Measurements from ENCODE around the gene MED12. TPM values are rescaled to one million over a fixed set of nuclear protein-coding genes. Genes with fewer than 3 reads are reported as not detected.
A peak's percentile ranks its signal among the peaks of the same experiment; 100 is the strongest.

MED12 gene
- total RNA-seq, 1 experiment from 2014 or later = 35.2 TPM

DNA sequence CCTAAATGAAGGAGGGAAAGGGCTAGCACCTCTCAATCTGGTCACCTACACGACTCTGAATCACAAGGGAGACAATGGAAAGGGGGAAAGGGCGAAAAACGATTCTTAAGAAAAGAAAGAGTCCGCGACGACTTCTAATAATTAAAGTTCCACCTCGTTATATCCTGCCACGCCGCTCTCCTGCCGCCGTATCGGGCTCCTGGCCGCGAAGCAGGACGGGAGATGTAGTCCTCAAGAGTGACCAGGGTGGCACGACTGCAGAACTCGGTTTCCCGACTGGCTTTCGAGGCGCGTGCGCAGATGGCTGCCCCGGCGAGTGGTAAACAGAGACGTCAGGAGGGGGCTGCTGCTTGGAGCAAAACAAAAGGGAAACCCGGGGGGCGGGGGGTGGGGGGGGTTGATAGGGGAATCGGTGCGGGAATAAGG is 22.8 kb upstream of the MED12 start, which contains the start of gene FOXO4:
TSS of gene FOXO4 (plus strand) at position 297 of the 426 bp plus-strand sequence. CDS start 678 bp downstream, outside the sequence.
- Histone ChIP-seq H3K4me3 (ENCODE audit: low read length) (peak within 1 kb of the TSS; percentile 69), H3K9me3 (ENCODE audit: low read length) (no peaks in the 10 kb centered on the region), H3K27ac (ENCODE audit: low read length) (no peak within 1 kb of the TSS), H3K36me3 (ENCODE audit: insufficient read depth, low read length) (no peaks in the 10 kb centered on the region), H3K9me2 (replicated peaks; ENCODE audit: insufficient read depth, low read length) (no peaks in the 10 kb centered on the region), H3K4me2 (ENCODE audit: low read depth, low read length, poor library complexity, severe bottlenecking) (peak within 1 kb of the TSS; percentile 70), H3K9ac (ENCODE audit: low read length) (peak within 1 kb of the TSS; percentile 64), H3K27me3 (ENCODE audit: low read length) (no peaks in the 10 kb centered on the region), H4K20me1 (ENCODE audit: insufficient read depth, low read depth, low read length) (no peaks in the 10 kb centered on the region), H3K4me1 (ENCODE audit: low read length) (peaks cover 15% of the 10 kb centered on the region), H3K79me2 (ENCODE audit: low read length) (no peaks in the 10 kb centered on the region), H2AFZ (ENCODE audit: low read length) (peak within 1 kb of the TSS; percentile 81)
- DNase-seq = peak; percentile 93

DNA sequence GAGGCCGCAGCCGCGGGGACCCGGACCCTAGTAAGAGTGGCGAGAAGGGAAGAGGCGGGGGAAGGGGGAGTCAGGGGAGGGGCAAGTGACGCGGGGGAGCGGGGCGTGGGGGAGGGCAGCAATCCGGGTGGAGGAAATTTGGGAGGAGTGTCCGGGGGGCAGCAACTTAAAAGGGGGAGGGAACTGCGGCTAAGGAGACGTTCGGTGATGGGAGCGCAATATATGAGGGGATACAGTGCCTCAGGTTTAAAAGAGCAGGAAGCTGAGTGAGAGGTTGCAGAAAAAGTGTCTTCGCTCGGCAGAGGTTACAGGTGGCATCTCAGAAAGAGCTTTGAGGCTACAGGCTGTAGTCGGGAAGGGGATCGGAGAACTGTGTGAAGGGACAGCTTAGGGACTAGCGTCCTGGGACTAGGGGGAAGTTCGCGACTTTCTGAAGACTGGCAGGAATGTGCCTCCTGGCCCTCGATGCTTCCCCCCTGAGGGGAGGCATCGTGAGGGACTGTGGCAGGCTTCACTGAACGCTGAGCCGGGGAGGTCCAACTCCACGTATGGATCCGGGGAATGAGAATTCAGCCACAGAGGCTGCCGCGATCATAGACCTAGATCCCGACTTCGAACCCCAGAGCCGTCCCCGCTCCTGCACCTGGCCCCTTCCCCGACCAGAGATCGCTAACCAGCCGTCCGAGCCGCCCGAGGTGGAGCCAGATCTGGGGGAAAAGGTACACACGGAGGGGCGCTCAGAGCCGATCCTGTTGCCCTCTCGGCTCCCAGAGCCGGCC is 22.2 kb upstream of the MED12 start:
- Histone ChIP-seq H3K4me1 (ENCODE audit: low read length) (peaks cover 15% of the 10 kb centered on the region), H3K4me3 (ENCODE audit: low read length) (peak overlapping the region; percentile 69), H2AFZ (ENCODE audit: low read length) (peak overlapping the region; percentile 81)

DNA sequence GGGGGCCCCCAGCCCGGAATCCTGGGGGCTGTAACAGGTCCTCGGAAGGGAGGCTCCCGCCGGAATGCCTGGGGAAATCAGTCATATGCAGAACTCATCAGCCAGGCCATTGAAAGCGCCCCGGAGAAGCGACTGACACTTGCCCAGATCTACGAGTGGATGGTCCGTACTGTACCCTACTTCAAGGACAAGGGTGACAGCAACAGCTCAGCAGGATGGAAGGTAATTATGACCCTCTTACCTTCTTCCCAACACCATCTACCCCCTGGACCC is 21.7 kb upstream of the MED12 start:
- Histone ChIP-seq H3K9ac (ENCODE audit: low read length) (peak overlapping the region; percentile 64), H3K27ac (ENCODE audit: low read length) (no peak overlapping the region), H3K9me3 (ENCODE audit: low read length) (no peaks in the 10 kb centered on the region), H3K9me2 (replicated peaks; ENCODE audit: insufficient read depth, low read length) (no peaks in the 10 kb centered on the region), H4K20me1 (ENCODE audit: insufficient read depth, low read depth, low read length) (no peaks in the 10 kb centered on the region), H2AFZ (ENCODE audit: low read length) (no peak overlapping the region), H3K4me3 (ENCODE audit: low read length) (peak overlapping the region; percentile 69), H3K79me2 (ENCODE audit: low read length) (no peaks in the 10 kb centered on the region), H3K4me2 (ENCODE audit: low read depth, low read length, poor library complexity, severe bottlenecking) (peak overlapping the region; percentile 70), H3K27me3 (ENCODE audit: low read length) (no peaks in the 10 kb centered on the region), H3K36me3 (ENCODE audit: insufficient read depth, low read length) (no peaks in the 10 kb centered on the region), H3K4me1 (ENCODE audit: low read length) (peaks cover 15% of the 10 kb centered on the region)
- no peak for DNase-seq

More for the DNA sequence above, 22.2 kb upstream of the MED12 start:
- no peak overlapping the region for H3K27ac ChIP-seq (ENCODE audit: low read length)
- H3K9me3 ChIP-seq (ENCODE audit: low read length) = no peaks in the 10 kb centered on the region
- no peaks in the 10 kb centered on the region for H3K79me2 ChIP-seq (ENCODE audit: low read length)
- H4K20me1 ChIP-seq (ENCODE audit: insufficient read depth, low read depth, low read length) = no peaks in the 10 kb centered on the region
- no peaks in the 10 kb centered on the region for H3K36me3 ChIP-seq (ENCODE audit: insufficient read depth, low read length)
- no peaks in the 10 kb centered on the region for H3K27me3 ChIP-seq (ENCODE audit: low read length)
- H3K4me2 ChIP-seq (ENCODE audit: low read depth, low read length, poor library complexity, severe bottlenecking) = peak overlapping the region; percentile 70
- peak overlapping the region; percentile 64 for H3K9ac ChIP-seq (ENCODE audit: low read length)
- H3K9me2 ChIP-seq (replicated peaks; ENCODE audit: insufficient read depth, low read length) = no peaks in the 10 kb centered on the region
- no peak for DNase-seq

DNA sequence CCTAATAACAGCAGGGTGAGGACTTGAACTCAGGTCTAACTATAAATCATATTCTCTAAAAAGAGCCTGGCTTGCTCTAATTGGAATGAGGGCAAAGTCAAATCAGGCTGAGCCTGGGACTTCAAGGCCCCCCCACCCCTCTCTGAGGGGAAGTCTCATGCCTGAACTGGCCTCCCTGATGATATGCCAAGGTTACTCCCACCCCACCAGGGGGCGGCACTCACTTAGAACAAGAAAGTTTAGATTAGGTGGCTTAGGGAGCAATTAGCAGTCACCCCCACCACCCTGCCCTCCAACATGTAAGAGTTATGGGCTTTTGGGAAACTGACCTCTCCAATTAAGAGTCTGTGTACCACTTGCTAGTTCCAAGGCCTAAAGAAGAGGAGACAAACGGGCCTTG is 20.1 kb upstream of the MED12 start:
- peak; percentile 77 for DNase-seq
- H3K9me2 ChIP-seq (replicated peaks; ENCODE audit: insufficient read depth, low read length) = no peaks in the 10 kb centered on the region
- no peak overlapping the region for H3K9ac ChIP-seq (ENCODE audit: low read length)
- H3K79me2 ChIP-seq (ENCODE audit: low read length) = no peaks in the 10 kb centered on the region
- no peaks in the 10 kb centered on the region for H3K27me3 ChIP-seq (ENCODE audit: low read length)
- H3K4me1 ChIP-seq (ENCODE audit: low read length) = peaks cover 20% of the 10 kb centered on the region
- H3K9me3 ChIP-seq (ENCODE audit: low read length) = no peaks in the 10 kb centered on the region
- H2AFZ ChIP-seq (ENCODE audit: low read length) = no peak overlapping the region
- no peaks in the 10 kb centered on the region for H3K36me3 ChIP-seq (ENCODE audit: insufficient read depth, low read length)
- no peak overlapping the region for H3K4me2 ChIP-seq (ENCODE audit: low read depth, low read length, poor library complexity, severe bottlenecking)
- H3K4me3 ChIP-seq (ENCODE audit: low read length) = no peak overlapping the region
- H3K27ac ChIP-seq (ENCODE audit: low read length) = no peak overlapping the region
- no peaks in the 10 kb centered on the region for H4K20me1 ChIP-seq (ENCODE audit: insufficient read depth, low read depth, low read length)

DNA sequence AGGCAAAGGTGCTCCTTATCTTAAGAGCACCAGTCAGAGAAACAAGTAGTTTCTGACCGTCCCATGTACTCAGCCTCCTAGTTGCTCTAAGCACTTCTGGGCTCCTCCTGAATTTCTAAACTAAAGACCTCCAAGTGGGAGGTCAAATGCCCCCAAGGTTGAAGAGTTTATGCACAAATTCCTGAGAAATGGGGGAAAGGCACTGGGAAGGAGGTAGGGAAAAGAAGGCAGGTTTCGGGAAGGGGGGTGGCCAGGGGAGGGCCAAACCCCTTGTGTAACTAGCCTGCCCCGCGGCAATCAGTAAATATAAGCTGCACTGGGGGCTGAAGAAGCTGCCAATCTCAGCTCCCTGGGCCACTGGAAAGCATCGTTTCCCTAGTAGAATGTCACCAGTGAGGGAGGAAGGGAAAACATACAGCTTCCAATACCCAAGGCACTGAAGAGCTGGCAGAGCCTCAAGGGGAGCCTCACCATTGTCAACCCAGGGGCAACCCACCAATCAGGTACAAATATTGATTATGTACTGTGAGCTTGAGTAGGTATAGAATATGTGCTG is 19.4 kb upstream of the MED12 start:
- H3K9me2 ChIP-seq (replicated peaks; ENCODE audit: insufficient read depth, low read length) = no peaks in the 10 kb centered on the region

DNA sequence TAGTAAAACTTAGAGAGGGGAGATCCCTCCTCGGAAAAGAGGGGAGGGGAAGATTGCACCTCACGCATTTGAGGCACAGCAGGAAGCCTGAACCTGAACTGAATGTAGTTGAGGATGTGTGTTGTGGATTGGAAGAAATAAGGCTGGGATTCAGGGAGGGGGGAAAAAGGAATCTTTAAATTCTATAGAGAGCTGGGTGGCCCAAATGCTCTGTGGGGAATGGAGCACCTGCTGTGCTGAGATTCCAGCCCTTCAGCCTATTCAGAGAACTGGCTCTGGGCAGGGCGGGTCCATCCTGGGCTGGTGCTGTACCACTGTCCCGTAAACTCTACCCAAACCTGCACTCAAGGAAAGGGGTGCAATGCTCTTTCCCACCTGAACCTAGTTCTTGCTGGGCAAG is 18.7 kb upstream of the MED12 start:
- Histone ChIP-seq H3K4me2 (ENCODE audit: low read depth, low read length, poor library complexity, severe bottlenecking) (no peak overlapping the region), H3K9ac (ENCODE audit: low read length) (no peak overlapping the region), H3K4me3 (ENCODE audit: low read length) (no peak overlapping the region), H3K36me3 (ENCODE audit: insufficient read depth, low read length) (no peaks in the 10 kb centered on the region), H2AFZ (ENCODE audit: low read length) (no peak overlapping the region), H3K9me3 (ENCODE audit: low read length) (no peaks in the 10 kb centered on the region), H4K20me1 (ENCODE audit: insufficient read depth, low read depth, low read length) (no peaks in the 10 kb centered on the region), H3K79me2 (ENCODE audit: low read length) (no peaks in the 10 kb centered on the region), H3K4me1 (ENCODE audit: low read length) (peaks cover 23% of the 10 kb centered on the region), H3K27ac (ENCODE audit: low read length) (no peak overlapping the region), H3K27me3 (ENCODE audit: low read length) (no peaks in the 10 kb centered on the region), H3K9me2 (replicated peaks; ENCODE audit: insufficient read depth, low read length) (no peaks in the 10 kb centered on the region)
- no peak for DNase-seq

More for the DNA sequence above, 19.4 kb upstream of the MED12 start:
- Histone ChIP-seq H3K36me3 (ENCODE audit: insufficient read depth, low read length) (no peaks in the 10 kb centered on the region), H3K4me2 (ENCODE audit: low read depth, low read length, poor library complexity, severe bottlenecking) (no peak overlapping the region), H3K9me3 (ENCODE audit: low read length) (no peaks in the 10 kb centered on the region), H2AFZ (ENCODE audit: low read length) (no peak overlapping the region), H3K9ac (ENCODE audit: low read length) (no peak overlapping the region), H3K4me3 (ENCODE audit: low read length) (no peak overlapping the region), H3K79me2 (ENCODE audit: low read length) (no peaks in the 10 kb centered on the region), H3K27ac (ENCODE audit: low read length) (no peak overlapping the region), H4K20me1 (ENCODE audit: insufficient read depth, low read depth, low read length) (no peaks in the 10 kb centered on the region), H3K4me1 (ENCODE audit: low read length) (peaks cover 24% of the 10 kb centered on the region), H3K27me3 (ENCODE audit: low read length) (no peaks in the 10 kb centered on the region)
- no peak for DNase-seq

DNA sequence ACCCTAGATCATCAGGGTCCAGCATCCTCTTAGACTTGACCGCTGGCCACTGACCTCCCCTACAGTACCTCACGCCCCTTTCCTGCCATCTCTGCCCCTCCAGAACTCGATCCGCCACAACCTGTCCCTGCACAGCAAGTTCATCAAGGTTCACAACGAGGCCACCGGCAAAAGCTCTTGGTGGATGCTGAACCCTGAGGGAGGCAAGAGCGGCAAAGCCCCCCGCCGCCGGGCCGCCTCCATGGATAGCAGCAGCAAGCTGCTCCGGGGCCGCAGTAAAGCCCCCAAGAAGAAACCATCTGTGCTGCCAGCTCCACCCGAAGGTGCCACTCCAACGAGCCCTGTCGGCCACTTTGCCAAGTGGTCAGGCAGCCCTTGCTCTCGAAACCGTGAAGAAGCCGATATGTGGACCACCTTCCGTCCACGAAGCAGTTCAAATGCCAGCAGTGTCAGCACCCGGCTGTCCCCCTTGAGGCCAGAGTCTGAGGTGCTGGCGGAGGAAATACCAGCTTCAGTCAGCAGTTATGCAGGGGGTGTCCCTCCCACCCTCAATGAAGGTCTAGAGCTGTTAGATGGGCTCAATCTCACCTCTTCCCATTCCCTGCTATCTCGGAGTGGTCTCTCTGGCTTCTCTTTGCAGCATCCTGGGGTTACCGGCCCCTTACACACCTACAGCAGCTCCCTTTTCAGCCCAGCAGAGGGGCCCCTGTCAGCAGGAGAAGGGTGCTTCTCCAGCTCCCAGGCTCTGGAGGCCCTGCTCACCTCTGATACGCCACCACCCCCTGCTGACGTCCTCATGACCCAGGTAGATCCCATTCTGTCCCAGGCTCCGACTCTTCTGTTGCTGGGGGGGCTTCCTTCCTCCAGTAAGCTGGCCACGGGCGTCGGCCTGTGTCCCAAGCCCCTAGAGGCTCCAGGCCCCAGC is 17.6 kb upstream of the MED12 start:
- H2AFZ ChIP-seq (ENCODE audit: low read length) = no peak overlapping the region
- peaks cover 16% of the 10 kb centered on the region for H3K4me1 ChIP-seq (ENCODE audit: low read length)
- no peak overlapping the region for H3K27ac ChIP-seq (ENCODE audit: low read length)
- H3K27me3 ChIP-seq (ENCODE audit: low read length) = no peaks in the 10 kb centered on the region
- H3K9me3 ChIP-seq (ENCODE audit: low read length) = no peaks in the 10 kb centered on the region
- no peak overlapping the region for H3K9ac ChIP-seq (ENCODE audit: low read length)
- DNase-seq = no peak
- no peaks in the 10 kb centered on the region for H3K9me2 ChIP-seq (replicated peaks; ENCODE audit: insufficient read depth, low read length)
- H3K79me2 ChIP-seq (ENCODE audit: low read length) = no peaks in the 10 kb centered on the region
- no peak overlapping the region for H3K4me3 ChIP-seq (ENCODE audit: low read length)
- no peaks in the 10 kb centered on the region for H4K20me1 ChIP-seq (ENCODE audit: insufficient read depth, low read depth, low read length)
- no peaks in the 10 kb centered on the region for H3K36me3 ChIP-seq (ENCODE audit: insufficient read depth, low read length)
- no peak overlapping the region for H3K4me2 ChIP-seq (ENCODE audit: low read depth, low read length, poor library complexity, severe bottlenecking)

DNA sequence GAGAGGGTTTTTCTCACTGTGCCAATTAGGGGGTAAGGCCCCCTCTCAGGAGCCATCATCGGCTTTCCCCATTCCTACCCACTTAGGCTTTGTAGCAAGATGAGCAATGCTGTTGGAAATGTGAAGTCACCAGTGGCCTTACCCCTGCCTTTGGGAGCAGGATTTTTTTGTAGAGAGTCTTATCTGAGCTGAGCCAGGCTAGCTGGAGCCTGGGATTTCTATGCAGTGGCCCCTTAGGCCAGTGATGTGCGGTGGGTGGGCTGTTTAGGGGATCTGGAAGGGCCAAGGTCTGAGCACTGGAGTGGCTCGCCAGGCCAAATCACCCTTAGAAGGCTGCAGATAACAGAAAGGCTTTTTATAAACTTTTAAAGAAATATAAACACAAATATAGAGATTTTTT is 16.1 kb upstream of the MED12 start:
- H3K4me3 ChIP-seq (ENCODE audit: low read length) = no peak overlapping the region
- no peaks in the 10 kb centered on the region for H3K27me3 ChIP-seq (ENCODE audit: low read length)
- no peak overlapping the region for H3K9ac ChIP-seq (ENCODE audit: low read length)
- no peaks in the 10 kb centered on the region for H3K36me3 ChIP-seq (ENCODE audit: insufficient read depth, low read length)
- H3K9me2 ChIP-seq (replicated peaks; ENCODE audit: insufficient read depth, low read length) = no peaks in the 10 kb centered on the region
- H3K4me1 ChIP-seq (ENCODE audit: low read length) = peaks cover 9% of the 10 kb centered on the region
- no peaks in the 10 kb centered on the region for H3K9me3 ChIP-seq (ENCODE audit: low read length)
- no peak overlapping the region for H2AFZ ChIP-seq (ENCODE audit: low read length)
- no peak overlapping the region for H3K27ac ChIP-seq (ENCODE audit: low read length)
- no peaks in the 10 kb centered on the region for H4K20me1 ChIP-seq (ENCODE audit: insufficient read depth, low read depth, low read length)
- no peak overlapping the region for H3K4me2 ChIP-seq (ENCODE audit: low read depth, low read length, poor library complexity, severe bottlenecking)
- H3K79me2 ChIP-seq (ENCODE audit: low read length) = no peaks in the 10 kb centered on the region
- DNase-seq = no peak

All from Karpas-422 (cell line).